ENCODE results near the gene BPNT1. TPM values are rescaled to one million over a fixed set of nuclear protein-coding genes. Genes with fewer than 3 reads are reported as not detected.

Gene BPNT1
- total and polyA plus RNA-seq, 2 donors (not counting 3 experiments of a cell fraction or from before 2014, with no cell fraction given), result 20.3 to 29.0 TPM

GRCh38 chr1:220060876-220061275 lies 28.7 kb downstream of the BPNT1 start:
- BruUV-seq (replicated peaks), result no TSS peak
- no peak for DNase-seq (ENCODE audit: low read depth, low spot score)
- Histone ChIP-seq H3K9me1 (replicated peaks; ENCODE audit: control insufficient read depth, extremely low read depth, insufficient read depth, low read length) (no peaks in the 10 kb centered on the region), H3K27ac (ENCODE audit: insufficient read depth, low read depth, low read length) (no peak overlapping the region), H4K20me1 (replicated peaks; ENCODE audit: control insufficient read depth, extremely low read depth, insufficient read depth, low read length) (no peaks in the 10 kb centered on the region), H3K4me2 (ENCODE audit: insufficient read depth, low read length) (no peak overlapping the region), H3K4me1 (ENCODE audit: control insufficient read depth, extremely low read depth, insufficient read depth, low read length) (no peaks in the 10 kb centered on the region), H3K4me3 (replicated peaks in 1 of 3; ENCODE audit: insufficient read depth in 1 of 3, low read depth in 1 of 3, low read length in 3 of 3) (no peak overlapping the region), H3K9me3 (replicated peaks; ENCODE audit: control insufficient read depth, insufficient read depth, low read length) (no peaks in the 10 kb centered on the region), H2AFZ (ENCODE audit: low read depth, low read length) (no peak overlapping the region), H3K9ac (replicated peaks; ENCODE audit: extremely low read depth, insufficient read depth, low read length) (no peak overlapping the region), H3K27me3 (ENCODE audit: control insufficient read depth in 2 of 2, insufficient read depth in 2 of 2, low read length in 2 of 2) (no peaks in the 10 kb centered on the region), H3K36me3 (ENCODE audit: control insufficient read depth in 2 of 2, extremely low read depth in 1 of 2, insufficient read depth in 2 of 2, low read length in 2 of 2) (peaks cover 3 to 7% of the 10 kb centered on the region in 2 experiments), H3K79me2 (ENCODE audit: control insufficient read depth, insufficient read depth, low read length) (no peaks in the 10 kb centered on the region)
- ChIA-PET CTCF (no interaction called here), POLR2A (no interaction called here)
- FAIRE-seq, result no peak
- TF ChIP-seq MYC (IDR thresholded peaks at IDR 0.05; ENCODE audit: low read depth, low read length) (no peak), POLR2AphosphoS5 (IDR thresholded peaks at IDR 0.05; ENCODE audit: insufficient read depth, low read depth, low read length) (no peak), JUN (IDR thresholded peaks at IDR 0.05; ENCODE audit: borderline replicate concordance, insufficient read depth, insufficient read length, low read depth) (no peak), FOS (IDR thresholded peaks at IDR 0.05; ENCODE audit: borderline replicate concordance, insufficient read depth, low read length) (no peak), MAX (IDR thresholded peaks at IDR 0.05; ENCODE audit: insufficient read depth, insufficient read length) (no peak), CTCF (IDR thresholded peaks at IDR 0.05; ENCODE audit: extremely low read depth in 1 of 2, insufficient read depth in 1 of 2, low read depth in 1 of 2, low read length in 2 of 2) (no peak), EZH2 (IDR thresholded peaks at IDR 0.05; ENCODE audit: borderline replicate concordance, low read depth, low read length, severe bottlenecking) (no peak), GATA2 (IDR thresholded peaks at IDR 0.05; ENCODE audit: insufficient read depth, insufficient read length, low read depth, low read length) (no peak), POLR2A (IDR thresholded peaks at IDR 0.05; ENCODE audit: low read depth, low read length) (no peak)
- dilution Hi-C loops (cut with MboI; ENCODE audit: extremely low pct_ligation_motif_present, low sequenced_read_pairs), result no loop called here
- intact Hi-C loops (cut with micrococcal nuclease), result no loop called here

All from endothelial cell of umbilical vein (primary cell).